Globus pallidus (tissue), 1 donor: Measurements from ENCODE around the gene FTHL17.

Experiments
- DNase-seq: peaks from one replicate; pipeline ENCODE4 v3.0.0-alpha.2; 2015; ENCODE audit warnings: low spot score

FTHL17 gene

DNA sequence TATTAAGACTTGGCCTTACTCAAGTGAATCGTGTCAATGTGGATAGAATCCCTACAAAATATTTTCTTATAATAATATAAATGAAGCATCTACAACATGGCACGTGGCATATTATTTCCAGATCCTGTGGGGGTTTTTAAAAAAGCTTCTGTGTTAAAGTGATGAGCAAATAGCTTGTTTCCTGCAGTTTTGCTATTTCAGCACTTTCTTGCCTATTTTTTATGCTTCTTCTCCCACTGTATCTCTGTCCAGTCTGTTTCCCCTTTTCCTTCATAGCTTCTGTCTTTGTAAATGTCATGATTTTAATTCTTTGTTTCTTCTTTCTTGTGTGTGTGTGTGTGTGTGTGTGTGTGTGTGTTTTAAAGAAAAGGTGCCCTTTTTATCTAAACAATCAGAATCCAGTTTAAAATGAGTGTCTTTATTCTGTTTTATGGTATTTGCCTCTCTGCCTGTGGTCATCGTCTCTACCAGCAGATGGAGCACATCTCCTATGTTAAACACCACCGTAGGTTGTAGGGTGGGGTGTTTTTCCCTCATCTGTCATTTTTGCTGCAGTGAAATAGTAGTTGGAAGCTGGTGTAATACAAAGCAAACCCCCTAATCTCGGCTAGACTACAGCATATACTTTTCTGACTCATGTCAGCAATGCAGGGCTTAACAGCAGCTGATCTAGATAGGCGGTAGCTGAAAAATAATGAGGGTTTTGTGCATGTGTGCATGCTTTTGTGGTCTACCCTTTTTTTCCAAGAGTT, 33.1 kb downstream of the FTHL17 start:
- peak; percentile 21 for DNase-seq

DNA sequence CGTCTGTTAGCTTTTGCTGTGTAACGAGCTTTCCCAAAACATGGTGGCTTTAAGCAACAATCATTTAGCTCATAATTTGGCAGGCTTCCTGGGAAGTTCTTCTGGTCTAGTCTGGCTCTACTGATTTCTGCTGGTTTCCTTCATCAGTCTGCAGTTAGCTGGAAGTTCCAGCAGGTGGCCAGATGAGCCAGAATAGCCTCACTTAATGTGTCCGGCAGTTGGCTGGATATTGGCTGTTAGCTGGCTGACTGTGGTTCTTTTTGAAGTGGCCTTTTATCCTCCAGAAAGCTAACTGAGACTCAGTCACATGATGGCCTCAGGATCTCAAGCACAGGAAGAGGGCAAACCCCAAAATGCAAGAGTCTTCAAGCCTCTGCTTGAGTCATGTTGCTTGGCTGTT, 34.9 kb downstream of the FTHL17 start:
- peak; percentile 28 for DNase-seq

DNA sequence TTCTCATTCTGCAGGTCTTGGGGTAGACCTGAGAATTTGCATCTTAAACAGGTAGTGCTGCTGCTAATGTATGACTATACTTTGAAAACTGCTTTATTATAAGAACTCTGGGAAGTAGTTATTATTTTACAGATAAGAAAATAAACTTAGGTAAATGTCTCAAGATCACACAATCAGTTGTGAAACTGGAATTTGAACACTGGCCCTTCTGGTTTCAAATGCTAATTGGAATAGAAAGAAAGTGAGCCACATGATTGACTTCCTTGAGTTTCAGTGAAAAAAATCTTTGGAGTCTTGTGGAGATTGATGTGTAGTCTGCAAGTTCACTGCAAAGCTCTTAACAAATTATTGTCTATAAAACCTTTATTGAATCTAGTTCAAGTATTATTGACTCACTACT, 44.5 kb downstream of the FTHL17 start:
- no peak for DNase-seq

DNA sequence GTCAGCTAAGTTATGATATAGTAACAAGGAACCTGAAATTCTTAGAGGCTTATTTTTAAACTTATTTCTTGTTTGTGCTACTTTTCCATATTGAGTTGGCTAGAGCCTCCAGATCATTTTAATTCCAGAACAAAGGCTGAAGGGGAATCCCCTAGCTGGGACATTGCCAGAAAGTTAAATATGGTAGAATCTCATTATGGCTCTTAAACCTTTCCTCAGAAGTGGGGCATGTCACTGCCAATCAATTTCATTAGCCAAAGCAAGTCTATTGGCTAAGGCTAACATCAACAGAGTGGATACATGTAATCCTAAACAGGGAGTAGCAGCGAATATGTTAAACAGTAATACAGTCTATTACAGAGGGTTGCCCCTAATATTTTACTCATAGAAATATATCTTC, 47.0 kb downstream of the FTHL17 start:
- DNase-seq: no peak

DNA sequence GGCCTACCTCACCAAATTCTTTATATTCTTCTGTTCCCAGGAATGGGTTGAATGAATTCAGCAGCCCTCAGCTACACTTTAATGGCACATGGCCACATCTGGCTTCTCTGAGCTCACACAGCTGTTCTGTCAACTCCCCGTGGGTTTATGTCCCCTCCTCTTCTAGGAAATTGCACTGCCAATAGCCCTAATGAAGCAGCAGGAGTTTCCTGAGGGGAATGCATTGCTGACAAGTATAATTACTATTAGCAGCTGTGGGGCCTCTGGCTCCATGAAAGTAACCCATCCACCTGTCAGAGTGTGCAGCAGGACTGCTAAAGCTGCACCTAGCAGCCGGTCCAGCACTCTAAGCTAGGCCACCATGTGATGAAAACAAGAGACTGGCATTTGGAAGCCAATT, 50.3 kb downstream of the FTHL17 start:
- DNase-seq: no peak
